HG02970 (cell line): ENCODE results near the gene IL19.
"Not testable (repeated sequence)": the region's sequence is repeated elsewhere in the genome, so short reads cannot be mapped to it uniquely, and the experiment has no call there.

Source experiments
- ATAC-seq: cut with Tn5 transposase; IDR thresholded peaks from one replicate; pipeline ENCODE4 v1.9.1; 2021; ENCODE audit warnings: mild to moderate bottlenecking, moderate library complexity, moderate number of reproducible peaks; ENCODE audit not compliant: unreplicated experiment, low FRiP score

Gene IL19

DNA sequence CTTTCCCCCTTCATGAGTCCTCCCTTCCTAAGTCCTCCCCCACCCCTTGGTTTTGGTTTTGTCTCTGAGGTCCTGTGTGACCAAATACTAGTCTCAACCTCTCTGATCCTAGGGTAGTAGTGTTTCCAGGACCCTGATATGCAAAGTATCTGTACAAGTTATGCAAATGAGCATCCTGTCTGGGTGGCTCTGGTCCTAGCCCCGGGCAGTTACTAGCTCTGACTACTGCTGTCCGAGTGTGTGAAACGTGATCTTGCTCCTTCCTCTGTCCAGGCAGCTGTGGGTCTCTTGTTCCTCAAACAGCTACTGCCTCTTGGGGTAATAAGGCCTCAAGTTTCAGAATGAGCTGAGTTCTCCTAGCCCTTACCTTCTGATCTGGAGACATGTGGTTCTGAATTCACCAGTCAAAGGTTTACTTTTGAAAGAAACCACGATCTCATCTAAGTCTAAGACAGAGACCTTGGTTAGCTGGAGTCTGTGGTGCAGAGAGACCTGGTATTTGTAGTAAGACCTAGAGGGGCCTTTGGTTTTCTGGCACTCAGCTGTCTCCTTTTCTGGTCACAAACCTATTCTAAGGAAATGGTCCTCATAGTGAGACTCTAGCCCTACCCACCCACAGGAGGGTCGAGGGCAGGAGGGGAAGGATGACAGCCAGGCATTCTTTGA lies 31.0 kb upstream of the IL19 start:
- ATAC-seq, result peak; percentile 62

DNA sequence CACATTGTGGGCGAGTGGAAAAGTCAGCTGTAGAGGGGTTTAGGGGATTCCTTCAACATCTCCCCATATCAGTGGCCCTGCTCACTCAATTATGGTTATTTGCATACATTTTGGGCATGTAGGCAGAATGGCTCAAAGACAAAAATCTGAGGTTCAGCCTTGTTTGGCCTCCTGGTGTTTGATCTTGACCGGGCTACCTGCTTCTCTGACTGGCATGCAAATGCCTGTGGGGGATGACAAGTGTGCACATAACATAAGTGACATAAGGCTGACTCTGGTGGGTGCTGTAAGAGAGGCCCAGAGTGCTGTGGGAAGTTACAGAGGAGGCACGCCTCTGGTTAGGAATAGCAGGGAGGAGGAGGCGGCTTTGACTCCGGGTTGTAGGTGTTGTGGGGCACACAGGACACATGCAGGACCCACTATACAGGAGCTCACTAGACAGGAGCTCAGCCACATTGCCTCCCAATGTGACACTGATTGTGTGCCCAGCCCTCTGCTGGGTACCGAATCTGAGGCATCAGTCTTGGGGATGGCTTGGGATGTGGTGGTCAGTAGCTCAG lies 29.4 kb upstream of the IL19 start:
- no peak for ATAC-seq

DNA sequence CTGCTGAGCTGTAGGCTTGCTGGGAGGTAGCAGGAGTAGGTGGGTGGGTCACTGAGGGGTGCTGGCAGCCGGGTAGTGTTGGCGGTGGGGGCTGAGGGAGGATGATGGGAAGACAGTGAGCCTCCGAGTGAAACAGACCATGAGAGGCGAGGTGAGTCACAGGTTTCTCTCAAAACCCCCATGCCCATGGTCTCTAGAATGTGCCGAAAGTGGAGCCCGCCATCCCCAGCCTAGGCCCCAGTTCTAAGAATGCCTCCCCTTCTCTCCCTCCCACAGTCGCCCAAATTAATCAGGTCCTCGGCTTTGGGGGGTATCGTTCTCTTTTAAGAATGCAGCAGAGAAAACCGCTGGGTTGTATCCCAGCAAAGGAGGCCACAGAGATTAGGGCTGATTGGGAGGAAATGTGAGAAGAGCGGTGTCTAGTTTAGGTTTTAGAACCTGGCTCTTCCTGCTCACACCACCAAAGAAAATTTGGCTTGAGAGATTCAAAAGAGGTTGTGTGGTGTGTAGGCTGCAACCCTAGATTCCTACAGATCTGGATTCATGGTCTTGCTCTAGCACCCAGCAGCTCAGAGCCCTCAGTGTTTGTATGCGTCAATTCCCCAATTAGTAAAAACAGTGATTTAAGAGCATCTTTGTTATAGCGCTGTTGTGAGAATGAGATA lies 27.7 kb upstream of the IL19 start:
- ATAC-seq, result no peak

DNA sequence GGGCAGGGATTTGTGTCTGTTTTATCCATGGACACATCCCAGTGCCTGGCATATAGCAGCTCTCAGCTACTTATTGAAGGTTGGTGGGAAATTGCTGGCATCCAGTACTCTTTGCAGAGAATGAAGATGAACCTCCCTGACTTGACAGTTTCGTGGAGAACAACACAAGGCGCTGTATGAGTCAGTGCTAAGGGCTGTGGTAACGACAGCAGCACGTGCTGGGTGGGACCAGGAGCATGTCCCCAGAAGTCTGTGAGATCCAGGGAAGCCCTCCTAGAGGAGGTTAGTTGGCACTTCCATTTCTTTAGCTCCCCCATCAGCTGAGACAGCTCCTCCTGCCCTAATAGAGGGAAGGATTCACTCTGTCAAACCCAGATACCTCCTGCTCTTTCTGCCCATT lies 25.9 kb upstream of the IL19 start:
- ATAC-seq, result no peak

DNA sequence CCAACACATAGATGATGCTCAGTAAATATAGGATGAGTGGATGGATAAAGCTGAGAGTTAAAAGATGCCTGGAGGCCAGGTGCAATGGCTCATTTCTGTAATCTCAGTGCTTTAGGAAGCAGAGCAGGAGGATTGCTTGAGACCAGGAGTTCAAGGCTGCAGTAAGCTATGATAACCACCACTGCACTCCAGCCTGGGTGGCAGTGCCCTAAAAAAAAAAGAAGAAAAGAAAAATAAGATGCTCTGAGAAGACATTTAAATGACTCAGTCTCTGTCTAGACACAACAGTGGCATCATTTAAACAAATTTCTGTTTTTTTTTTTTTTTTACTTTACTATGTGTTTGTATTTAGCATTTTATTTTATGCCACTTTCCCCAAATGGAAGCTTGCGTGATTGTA lies 25.3 kb upstream of the IL19 start:
- ATAC-seq, result no peak

DNA sequence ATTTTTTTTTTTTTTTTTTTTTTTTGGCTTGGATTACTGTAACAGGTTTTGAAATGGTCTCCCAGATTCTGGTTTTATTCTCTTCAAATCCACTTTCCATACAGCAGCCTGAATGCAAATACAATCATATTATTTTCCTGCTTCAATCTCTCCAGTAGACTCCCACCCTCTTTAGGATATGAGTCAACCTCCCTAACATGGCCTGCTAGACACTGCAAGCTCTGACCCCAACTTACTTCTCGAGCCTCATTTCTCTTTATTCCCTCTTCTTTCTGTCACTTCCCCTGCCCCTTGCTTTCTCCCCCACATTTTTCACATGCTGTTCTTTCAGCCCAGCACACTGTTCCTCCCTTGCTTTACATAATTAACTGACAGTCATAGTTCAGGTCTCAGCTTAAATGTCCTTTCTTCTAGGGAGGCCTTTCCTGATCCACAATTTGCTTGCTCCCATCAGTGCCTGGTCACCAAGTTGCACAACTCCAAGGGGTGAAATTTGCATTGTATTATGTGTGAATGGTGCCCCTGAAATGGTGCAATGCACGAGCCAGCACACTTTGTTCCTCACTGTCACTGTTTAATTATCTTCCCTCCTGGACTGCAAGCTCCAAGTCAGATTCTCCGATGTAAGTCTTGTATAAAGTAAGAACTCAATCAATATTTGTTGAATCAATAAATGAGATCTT lies 22.1 kb upstream of the IL19 start:
- ATAC-seq, result no peak

DNA sequence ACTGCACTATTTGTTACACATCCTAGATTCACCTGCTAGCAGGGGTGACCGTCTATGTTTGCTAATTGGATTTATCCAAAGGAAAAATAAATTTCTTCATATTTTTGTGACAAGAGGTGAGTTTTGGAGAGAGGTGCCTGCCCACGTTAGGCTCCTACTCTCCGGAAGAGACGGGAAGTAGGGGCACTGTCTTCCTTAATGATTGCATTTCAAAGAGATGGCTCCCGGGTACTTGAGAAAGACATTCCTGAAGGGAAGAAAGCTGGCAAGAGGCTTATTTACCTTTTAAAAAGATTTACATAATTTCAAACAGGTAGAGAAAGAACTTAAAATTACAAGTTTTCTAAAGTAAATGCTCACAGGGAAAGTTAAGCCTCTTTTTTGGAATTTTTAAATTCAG lies 18.7 kb upstream of the IL19 start:
- no peak for ATAC-seq

DNA sequence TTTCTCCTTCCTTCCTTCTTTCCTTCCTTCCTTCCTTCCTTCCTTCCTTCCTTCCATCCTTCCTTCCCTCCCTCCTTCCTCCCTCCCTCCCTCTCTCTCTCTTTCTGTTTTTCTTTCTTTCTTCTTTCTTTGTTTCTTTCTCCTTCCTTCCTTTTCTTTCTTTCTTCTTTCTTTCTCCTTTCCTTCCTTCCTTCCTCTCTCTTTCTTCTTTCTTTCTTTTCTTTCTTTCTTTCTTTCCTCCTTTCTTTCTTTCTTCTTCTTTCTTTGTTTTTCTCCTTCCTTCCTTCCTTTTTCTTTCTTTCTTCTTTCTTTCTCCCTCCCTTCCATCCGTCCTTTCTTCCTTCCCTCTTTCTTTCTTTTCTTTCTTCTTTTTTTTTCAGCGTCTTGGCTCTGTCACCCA lies 18.1 kb upstream of the IL19 start:
- ATAC-seq, result no peak

DNA sequence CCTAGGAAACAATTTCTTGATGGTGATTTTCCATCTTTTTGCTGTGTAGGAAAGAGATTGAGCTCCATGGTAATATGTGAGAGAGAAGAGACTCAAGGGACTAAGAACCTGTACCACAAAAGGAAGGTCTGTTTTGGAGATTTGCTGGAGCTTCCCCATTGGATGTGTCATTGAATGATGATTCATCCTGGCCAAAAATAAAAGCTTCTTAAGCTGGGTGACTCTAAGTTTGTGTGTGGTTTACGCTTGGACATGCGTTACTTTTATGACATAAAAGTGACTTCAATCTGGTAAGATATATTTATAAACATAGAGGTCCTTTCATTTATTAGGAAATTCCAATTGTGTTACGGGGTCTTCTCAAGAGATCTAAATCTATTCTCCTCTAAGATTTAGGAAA lies 17.4 kb upstream of the IL19 start:
- no peak for ATAC-seq

DNA sequence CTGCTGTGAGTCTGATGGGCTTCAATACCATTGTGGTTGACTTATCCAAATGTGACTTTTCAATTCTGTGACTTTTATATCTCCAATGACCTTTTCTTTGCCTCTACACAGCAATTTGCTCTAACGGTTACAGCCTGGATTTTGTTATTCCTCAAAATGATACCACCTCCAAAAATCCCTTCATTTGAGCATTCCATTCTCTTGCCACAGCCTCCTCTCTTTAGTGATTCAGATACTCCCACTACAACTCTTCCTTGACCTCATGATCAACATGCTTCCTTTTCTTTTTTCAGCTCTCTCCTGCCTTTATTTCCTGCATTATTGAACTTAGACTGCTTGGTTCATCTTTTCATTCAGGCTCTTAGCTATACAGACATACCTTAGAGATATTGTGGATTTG lies 16.6 kb upstream of the IL19 start:
- ATAC-seq, result no peak

DNA sequence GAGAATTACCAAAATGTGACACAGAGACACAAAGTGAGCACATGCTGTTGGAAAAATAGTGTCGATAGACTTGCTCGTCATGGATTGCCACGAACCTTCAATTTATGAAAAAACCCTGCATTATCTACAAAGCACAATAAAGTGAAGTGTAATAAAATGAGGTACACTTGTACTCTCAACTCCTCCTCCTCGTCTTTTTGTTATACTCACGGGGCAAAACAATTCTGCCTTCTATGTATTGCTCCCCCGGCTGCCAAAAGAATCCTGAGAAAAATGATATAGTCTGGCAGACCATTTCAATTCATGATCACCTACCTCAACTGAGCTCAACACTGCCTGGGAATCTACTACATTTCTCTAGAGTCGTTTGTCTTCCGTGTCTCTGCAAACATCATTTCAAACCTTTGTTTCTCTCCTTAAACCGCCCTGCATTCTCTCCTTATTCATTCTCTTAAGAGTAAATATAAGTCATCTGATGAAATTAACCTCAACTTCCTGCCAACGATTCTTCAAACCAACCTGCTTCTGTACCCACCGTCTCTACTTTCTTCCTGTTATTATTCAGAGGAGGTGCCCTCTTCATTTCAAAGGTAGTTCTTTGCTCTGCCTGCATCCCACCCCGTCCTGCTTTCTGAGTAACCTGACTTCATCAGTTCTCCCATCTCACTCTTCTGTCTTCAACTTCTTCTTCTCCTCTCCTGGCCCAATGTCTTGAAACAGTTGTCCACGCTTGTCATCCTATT lies 12.9 kb upstream of the IL19 start:
- ATAC-seq, result no peak

DNA sequence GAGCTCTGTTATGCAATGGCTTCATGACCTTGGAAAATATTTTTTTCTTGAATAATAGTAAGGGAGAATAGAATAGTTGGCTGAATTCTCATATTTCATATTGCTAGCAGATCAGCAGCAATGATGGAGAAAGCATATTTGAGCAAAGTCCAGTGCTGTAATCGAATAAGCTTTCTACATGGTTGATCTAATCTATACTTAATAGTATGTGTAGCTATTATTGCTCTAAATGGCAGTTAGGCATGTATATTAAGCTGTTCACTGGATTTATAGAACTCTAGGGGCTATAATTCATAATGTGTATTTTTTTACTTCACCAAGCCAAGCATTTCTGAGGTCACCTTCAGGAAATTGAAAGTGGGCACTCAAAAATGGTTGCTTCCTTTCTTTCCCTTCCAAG lies 10.0 kb upstream of the IL19 start:
- no peak for ATAC-seq

DNA sequence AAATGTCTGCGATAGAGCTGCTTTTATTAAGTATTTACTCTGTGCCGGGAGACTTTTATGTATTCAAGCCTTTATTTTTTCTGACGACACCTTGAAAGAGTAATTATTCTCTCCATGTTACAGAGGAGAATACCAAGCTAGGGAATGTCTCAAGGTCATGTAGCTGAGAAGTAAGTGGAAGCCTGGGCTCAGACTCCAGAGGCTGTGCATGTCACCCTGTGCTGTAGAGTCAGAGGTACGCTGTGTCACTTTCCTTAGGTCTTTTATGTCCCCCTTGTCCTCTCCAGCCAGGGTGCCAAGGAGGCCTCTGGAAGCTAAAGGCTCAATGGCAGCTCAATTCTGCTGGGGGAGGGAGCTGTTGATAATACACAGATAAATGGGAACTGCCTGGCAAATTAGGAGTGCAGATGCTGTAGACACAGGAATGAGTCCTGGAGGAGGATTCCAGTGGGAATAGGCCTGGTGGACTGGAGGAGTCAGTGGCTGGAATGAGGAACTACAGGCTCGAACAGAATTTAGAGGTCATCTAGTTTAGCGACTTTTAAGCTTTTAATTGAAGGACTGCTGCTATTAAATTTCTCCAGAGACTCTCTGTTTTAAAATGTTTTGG lies 9.3 kb upstream of the IL19 start:
- ATAC-seq, result no peak

DNA sequence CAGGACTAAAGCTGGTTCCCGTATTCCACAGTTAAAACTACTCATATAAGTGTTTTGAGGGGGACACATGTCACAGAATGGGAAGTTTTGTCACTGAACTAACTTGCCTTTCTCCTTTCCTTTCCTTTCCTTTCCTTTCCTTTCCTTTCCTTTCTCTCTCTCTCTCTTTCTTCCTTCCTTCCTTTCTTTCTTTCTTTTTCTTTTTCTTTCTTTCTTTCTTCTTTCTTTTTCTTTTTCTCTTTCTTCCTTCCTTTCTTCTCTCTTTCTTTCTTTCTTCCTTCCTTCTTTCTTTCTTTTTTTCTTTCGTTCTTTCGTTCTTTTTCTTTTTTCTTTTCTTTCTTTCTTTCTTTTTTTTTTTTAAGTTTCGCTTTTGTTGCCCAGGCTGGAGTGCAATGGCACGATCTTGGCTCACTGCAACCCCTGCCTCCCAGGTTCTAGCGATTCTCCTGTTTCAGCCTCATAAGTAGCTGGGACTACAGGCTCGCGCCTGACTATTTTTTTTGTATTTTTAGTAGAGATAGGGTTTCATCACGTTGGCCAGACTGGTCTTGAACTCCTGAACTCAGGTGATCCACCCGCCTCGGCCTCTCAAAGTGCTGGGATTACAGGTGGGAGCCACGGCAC lies 7.7 kb upstream of the IL19 start:
- not testable (repeated sequence) for ATAC-seq

DNA sequence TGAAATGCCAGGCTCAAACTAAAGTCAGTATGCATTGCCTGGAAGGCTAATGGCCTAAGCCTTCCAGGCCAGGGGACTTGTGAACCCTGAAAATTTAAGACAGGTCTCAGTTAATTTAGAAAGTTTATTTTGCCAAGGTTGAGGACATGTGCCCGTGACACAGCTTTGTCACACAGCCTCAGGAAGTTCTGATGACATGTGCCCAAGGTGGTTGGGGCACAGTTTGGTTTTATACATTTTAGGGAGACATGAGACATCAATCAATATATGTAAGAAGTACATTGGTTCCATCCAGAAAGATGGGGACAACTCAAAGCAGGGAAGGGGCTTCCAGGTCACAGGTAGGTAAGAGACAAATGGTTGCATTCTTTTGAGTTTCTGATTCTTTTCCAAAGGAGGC lies 4.8 kb upstream of the IL19 start:
- not testable (repeated sequence) for ATAC-seq

DNA sequence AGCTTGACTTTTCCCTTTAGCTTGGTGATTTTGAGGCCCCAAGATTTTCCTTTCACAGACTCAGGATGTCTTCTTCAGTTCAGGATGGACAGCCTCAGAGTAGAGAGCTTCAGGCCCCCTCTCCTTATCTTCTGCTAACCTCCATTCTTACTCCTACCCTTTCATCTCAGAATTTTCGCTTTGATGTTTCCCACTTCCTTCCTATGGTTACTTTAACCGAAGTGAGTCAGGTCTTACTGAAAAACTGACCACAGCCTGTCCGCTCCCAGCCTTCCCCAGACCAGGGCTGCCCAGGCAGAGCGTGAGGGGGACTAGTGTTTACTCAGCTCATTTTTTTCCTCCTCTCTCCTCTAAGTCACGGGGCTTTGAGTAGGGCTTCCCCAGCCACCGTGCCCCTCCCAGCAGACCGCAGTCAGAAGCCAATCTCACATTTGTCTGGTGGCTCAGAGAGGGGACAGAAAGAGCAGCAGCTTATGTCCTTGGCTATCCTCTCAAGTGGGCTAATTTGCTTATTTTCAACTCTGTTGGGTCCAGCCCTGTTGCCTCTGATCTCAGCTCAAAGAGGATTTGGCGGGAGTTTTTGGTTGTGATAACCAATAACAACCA lies 4.2 kb upstream of the IL19 start:
- peak; percentile 40 for ATAC-seq

DNA sequence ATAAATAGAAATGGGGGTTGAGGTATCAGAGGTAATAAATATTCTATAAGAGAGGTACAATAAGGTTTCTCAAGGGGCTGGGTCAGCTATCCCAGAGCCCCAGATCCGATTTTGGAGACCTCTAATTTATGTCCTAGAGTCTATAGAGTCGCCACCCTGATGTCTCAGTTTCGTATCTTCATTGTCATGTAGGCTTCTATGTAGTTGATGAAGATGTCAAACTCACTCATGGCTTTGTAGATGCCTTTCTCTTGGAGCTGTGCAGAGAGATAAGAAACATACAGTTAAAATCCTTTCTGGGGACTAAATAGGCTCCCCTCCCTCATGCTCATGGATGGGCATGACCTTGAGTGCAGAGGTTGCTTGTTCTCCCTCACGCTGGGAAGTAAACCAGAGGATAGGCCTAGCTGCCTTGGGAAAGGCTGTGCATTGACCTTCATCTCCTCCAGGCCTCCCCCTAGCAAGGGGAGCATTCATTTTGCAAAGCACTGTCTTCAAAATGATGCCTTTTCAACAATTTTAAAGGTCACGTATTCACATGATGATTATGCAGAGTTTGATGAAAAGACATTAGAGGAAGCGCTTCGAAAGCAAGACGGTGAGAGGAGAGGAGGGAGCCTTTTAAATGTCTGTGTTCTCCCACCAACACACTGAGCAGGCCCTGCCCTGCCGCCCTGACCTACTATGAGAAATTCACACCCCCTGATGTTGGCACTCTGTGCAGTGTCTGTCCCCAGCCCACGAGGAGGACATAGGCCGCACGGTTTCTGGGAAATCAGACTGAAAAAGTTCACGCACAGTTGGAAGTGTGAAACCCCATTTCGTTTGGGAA lies 1.9 kb upstream of the IL19 start:
- ATAC-seq, result peak; percentile 1

DNA sequence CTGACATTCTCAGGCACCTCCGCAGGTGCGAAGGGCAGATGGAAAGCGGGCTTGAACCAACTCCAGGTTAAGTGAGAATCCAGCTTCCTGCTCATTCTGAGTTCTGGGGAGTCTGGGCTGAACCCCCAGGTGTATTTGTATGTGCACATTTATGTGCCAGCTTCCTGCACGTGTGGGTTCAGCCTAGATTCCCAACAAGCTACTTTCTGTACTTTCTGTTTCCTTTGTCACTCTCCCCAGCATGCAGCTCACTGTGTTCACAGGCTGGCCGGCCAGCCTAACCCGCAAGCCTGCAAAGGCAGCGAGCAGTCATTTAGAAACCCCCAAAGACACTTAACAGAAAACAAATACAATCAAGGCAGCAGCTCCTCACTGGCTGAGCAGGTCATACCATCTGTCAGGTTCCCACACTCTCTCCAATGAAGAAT lies 1.3 kb upstream of the IL19 start:
- peak; percentile 51 for ATAC-seq

DNA sequence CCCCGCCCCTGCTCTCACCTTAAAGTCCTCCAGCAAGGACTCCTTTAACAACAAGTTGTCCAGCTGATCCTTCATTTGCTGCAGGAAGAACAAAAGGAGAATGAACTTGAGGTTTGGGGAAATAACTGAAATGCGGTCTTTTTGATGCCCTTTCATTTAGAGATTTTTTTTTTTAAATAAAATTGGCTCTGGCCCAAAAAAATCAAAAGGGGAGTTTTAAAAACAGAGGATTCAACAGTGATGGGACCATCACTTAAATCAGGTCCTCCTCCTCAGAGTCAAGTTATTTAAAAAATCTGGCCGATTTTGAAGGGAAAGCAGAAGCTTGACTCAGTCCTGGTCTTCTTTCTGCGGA lies 742 bp downstream of the IL19 start:
- no peak for ATAC-seq
